ENCODE data around the gene TRPM3.

Gene TRPM3

DNA sequence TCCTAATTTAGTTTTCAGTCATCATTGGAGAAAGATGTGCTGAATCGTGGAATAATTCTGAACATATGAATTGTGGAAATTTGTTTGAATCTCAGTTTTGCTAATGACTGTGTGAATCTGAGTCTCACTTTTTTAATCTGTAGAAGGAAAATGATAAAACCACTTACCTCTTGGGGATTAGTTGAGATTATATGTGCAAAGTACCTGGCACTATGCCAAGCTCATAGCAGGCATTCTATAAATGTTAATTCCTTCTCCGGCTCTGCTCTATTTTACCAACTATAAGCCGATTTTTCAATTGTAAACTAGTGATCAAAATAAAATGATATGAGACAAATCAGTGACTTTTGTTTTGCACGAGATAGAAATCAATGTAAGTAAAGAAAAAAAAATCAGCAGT is 290.8 kb downstream of the TRPM3 start:
- Mint-ChIP-seq H3K4me3 (no peak overlapping the region), H3K36me3 (ENCODE audit: insufficient read depth) (no peaks in the 10 kb centered on the region), H3K27me3 (peaks cover 11 to 15% of the 10 kb centered on the region in 2 donors), H3K27ac (no peak overlapping the region), H3K9me3 (no peaks in the 10 kb centered on the region), H3K4me1 (ENCODE audit: low read depth in 2 of 2) (no peaks in the 10 kb centered on the region)
- no peak for DNase-seq
- ATAC-seq (replicated peaks): no peak

DNA sequence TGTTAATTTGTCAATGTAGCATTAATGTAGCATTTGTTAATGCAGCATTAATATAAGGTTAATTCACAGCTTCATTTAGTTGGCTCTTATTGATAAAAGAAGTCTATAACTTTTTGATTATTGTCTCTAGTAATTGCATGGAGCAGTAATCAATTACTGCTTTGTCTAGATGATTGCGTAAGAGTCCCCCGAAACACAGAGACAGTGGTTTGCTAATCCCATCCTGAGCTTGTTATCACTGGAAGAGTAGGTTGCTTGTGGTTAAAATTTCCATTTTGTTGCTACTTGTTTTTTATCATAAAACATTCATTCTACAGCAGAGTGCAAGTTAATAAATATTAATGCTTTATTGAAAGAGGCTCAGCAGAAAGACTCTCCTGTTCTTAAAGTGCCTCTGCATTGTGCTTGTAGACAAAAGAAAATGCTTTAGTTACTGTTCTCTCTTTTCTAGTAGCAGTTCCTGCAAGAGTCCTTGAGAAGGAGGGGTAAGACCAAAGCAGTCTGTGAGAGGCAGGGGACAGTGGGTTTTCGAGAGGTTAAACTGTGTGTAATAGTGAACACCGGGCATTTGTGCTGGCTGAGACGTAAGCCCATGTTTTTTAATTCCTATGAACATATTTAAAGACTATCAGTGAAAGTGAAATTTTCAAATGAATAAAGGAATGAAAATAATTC is 291.7 kb downstream of the TRPM3 start:
- Mint-ChIP-seq H3K9me3 (no peaks in the 10 kb centered on the region), H3K36me3 (ENCODE audit: insufficient read depth) (no peaks in the 10 kb centered on the region), H3K4me3 (no peak overlapping the region), H3K4me1 (ENCODE audit: low read depth in 2 of 2) (no peaks in the 10 kb centered on the region), H3K27ac (no peak overlapping the region), H3K27me3 (peaks cover 14 to 18% of the 10 kb centered on the region in 2 donors)
- no peak for DNase-seq
- no peak for ATAC-seq (replicated peaks)

DNA sequence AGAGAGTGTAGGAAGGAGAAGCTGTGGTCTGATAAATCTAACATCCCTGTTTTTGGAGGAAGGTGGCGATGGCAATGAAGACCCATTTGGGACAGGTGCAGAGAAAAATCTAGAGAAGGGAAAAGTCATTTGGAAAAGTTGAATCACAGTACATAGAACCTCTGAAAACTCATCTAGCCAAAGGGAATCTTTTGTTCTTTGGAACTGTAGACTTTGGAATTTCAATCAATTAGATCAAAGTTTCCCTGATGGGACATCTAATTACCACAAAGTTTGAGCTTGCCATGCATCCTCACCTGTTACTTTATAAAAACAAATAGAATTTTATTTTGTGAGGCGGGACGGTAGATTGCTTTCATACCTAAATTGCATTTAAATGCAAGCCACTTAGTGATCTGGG is 294.9 kb downstream of the TRPM3 start:
- ATAC-seq (replicated peaks): no peak
- peaks cover 14 to 23% of the 10 kb centered on the region in 2 donors for H3K27me3 Mint-ChIP-seq
- H3K4me3 Mint-ChIP-seq: no peak overlapping the region
- H3K4me1 Mint-ChIP-seq (ENCODE audit: low read depth in 2 of 2): no peaks in the 10 kb centered on the region
- no peaks in the 10 kb centered on the region for H3K9me3 Mint-ChIP-seq
- no peaks in the 10 kb centered on the region for H3K36me3 Mint-ChIP-seq (ENCODE audit: insufficient read depth)
- H3K27ac Mint-ChIP-seq: no peak overlapping the region
- DNase-seq: no peak

DNA sequence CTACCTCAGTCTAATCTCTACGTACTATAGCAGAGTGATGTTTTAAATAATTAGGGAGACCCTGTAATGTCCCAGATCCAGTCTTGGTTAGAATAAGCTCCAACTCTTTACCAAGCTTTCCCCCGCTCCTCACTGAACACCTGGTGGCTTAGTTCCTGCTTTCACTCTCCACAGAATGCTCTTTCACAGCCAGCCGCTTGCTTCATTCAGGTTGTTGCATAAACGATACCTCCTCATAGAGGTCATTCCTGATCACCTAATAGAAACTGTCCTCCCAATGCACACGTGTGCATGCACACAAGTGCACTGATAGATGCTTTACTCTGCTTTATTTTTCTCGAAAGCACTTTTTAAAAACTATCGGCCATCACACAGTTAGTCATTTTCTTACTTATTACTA is 298.1 kb downstream of the TRPM3 start:
- no peak overlapping the region for H3K27ac Mint-ChIP-seq
- peaks cover 7 to 23% of the 10 kb centered on the region in 2 donors for H3K27me3 Mint-ChIP-seq
- H3K4me3 Mint-ChIP-seq: no peak overlapping the region
- ATAC-seq (replicated peaks): no peak
- H3K36me3 Mint-ChIP-seq (ENCODE audit: insufficient read depth): no peaks in the 10 kb centered on the region
- no peak for DNase-seq
- no peaks in the 10 kb centered on the region for H3K4me1 Mint-ChIP-seq (ENCODE audit: low read depth in 2 of 2)
- no peaks in the 10 kb centered on the region for H3K9me3 Mint-ChIP-seq

DNA sequence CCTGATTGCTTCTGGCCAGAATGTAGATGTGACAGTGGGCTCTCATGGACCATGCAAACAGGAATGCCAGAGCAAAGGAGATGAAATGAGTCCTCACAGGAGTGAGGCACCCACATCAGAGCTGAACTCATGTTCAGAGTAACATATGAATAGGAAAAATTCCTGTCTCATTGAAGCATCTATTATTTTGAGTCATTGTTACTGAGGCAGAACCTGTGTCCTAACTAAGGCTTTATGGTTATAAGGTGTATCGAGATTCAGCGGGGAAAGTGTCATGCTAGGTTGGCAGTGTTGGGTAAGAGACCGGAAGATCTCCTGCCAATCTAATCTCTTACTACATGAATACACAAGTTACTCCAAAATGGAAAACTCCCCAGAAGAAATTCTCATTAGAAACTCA is 304.1 kb downstream of the TRPM3 start:
- H3K27ac Mint-ChIP-seq: no peak overlapping the region
- H3K27me3 Mint-ChIP-seq: peaks cover 5 to 7% of the 10 kb centered on the region in 2 donors

DNA sequence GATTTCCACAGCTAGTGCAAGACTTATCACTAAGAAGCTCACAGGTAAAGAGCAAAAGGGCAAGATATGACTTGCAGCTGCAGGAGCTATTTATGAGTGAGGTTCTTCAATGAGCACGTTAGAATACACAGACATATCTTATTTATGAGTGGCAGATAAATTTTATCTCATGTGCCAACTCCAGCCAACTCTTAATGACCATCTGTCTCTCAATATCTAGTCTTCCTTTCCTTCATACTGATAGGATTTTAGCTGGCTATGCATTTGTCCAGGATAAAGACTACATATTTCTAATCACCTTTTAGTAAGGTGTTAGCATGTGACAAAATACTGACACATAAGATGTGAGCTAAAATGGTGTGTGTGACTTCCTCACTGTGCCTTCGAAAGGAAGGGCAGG is 304.5 kb downstream of the TRPM3 start:
- ATAC-seq (replicated peaks): no peak
- Mint-ChIP-seq H3K27ac (no peak overlapping the region), H3K27me3 (peaks cover under 1 to 7% of the 10 kb centered on the region in 2 donors)

More for the DNA sequence above, 304.1 kb downstream of the TRPM3 start:
- no peak overlapping the region for H3K4me3 Mint-ChIP-seq
- no peaks in the 10 kb centered on the region for H3K36me3 Mint-ChIP-seq (ENCODE audit: insufficient read depth)
- ATAC-seq (replicated peaks) (no peak), DNase-seq (no peak)
- no peaks in the 10 kb centered on the region for H3K4me1 Mint-ChIP-seq (ENCODE audit: low read depth in 2 of 2)
- H3K9me3 Mint-ChIP-seq: no peaks in the 10 kb centered on the region

DNA sequence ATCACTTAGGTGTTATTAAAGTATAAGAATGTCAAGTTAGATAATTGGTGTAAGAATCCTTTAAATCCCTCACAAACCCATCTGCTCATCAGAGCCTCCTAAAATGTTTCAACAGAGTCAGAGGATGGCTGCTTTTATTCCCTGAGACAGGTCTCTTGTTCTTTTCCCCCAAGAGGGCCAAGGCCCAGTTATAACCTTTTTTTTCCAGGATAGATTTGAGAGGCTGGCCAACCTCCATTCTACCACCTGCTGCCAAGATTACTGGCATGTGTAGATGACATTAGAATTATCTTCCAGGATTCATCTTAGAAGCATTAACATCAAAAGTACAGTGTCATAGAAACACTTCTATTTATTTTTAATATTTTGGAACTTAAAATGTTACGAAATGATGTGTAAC is 305.1 kb downstream of the TRPM3 start:
- H3K27ac Mint-ChIP-seq: no peak overlapping the region
- no peaks in the 10 kb centered on the region for H3K36me3 Mint-ChIP-seq (ENCODE audit: insufficient read depth)
- H3K4me3 Mint-ChIP-seq: no peak overlapping the region
- no peaks in the 10 kb centered on the region for H3K4me1 Mint-ChIP-seq (ENCODE audit: low read depth in 2 of 2)
- H3K27me3 Mint-ChIP-seq: peaks cover 0 to 7% of the 10 kb centered on the region in 2 donors
- H3K9me3 Mint-ChIP-seq: no peaks in the 10 kb centered on the region
- DNase-seq (no peak), ATAC-seq (replicated peaks) (no peak)

More for the DNA sequence above, 304.5 kb downstream of the TRPM3 start:
- H3K4me3 Mint-ChIP-seq: no peak overlapping the region
- DNase-seq: no peak
- H3K9me3 Mint-ChIP-seq: no peaks in the 10 kb centered on the region
- no peaks in the 10 kb centered on the region for H3K36me3 Mint-ChIP-seq (ENCODE audit: insufficient read depth)
- H3K4me1 Mint-ChIP-seq (ENCODE audit: low read depth in 2 of 2): no peaks in the 10 kb centered on the region

DNA sequence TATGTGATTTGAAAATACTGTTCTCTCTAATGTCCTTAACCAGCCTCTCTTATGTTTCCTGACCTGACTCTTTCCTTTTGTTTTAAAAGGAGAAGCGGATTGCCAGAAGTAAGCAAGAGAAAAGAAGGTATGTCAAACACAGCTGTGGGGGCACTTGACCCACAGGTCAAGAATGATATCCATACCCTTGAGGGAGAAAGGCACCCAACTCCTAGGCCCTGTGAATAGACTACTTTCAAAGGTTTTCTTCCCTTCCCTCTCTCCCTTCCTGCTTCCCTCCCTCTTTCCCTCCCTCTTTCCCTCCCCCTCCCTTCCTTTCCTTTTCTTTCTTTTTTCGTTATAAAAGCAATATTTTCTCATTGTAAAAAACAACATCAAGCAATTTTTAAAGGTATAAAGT is 306.8 kb downstream of the TRPM3 start:
- DNase-seq: no peak
- ATAC-seq (replicated peaks): no peak
- no peak overlapping the region for H3K27ac Mint-ChIP-seq
- no peaks in the 10 kb centered on the region for H3K36me3 Mint-ChIP-seq (ENCODE audit: insufficient read depth)
- H3K4me1 Mint-ChIP-seq (ENCODE audit: low read depth in 2 of 2): no peaks in the 10 kb centered on the region
- no peak overlapping the region for H3K4me3 Mint-ChIP-seq
- no peaks in the 10 kb centered on the region for H3K9me3 Mint-ChIP-seq
- peaks cover 7 to 20% of the 10 kb centered on the region in 2 donors for H3K27me3 Mint-ChIP-seq

DNA sequence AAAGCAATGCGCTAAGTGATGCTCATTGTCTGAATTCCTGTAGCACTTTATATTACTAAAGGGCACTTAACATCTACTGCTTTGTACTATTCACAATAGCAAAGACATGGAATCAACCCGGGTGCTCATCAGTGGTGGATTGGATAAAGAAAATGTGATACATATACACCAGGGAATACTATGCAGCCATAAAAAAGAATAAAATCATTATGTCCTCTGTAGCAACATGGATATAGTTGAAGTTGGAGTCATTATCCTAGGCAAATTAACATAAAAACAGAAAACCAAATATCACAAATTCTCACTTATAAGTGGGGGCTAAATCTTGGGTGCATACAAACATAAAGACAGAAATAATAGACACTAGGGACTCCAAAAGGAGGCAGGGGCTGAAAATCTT is 308.3 kb downstream of the TRPM3 start:
- Mint-ChIP-seq H3K27me3 (peaks cover 7 to 20% of the 10 kb centered on the region in 2 donors), H3K9me3 (no peaks in the 10 kb centered on the region), H3K4me1 (ENCODE audit: low read depth in 2 of 2) (no peaks in the 10 kb centered on the region), H3K4me3 (no peak overlapping the region), H3K27ac (no peak overlapping the region), H3K36me3 (ENCODE audit: insufficient read depth) (no peaks in the 10 kb centered on the region)
- ATAC-seq (replicated peaks) (no peak), DNase-seq (no peak)

DNA sequence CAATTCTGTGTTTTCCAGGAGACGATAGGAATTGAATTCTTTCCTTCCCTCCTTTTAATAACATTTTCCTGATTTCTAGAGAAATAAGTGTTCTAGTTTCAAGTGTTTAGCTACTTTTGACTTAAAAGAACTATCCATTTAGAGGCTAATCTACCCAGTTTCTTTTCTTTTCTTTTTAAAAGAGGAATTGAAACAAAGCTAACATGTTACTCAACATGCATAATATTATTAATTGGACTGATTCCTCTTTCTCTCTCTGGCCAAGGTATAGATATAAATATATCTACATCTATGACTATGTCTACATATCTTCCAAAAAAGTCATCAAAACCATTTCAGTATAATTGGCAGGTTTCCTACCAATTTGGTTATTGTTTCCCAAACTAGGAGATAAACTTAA is 309.8 kb downstream of the TRPM3 start:
- Mint-ChIP-seq H3K27me3 (peaks cover 7 to 20% of the 10 kb centered on the region in 2 donors), H3K9me3 (no peaks in the 10 kb centered on the region), H3K4me3 (no peak overlapping the region), H3K4me1 (ENCODE audit: low read depth in 2 of 2) (no peaks in the 10 kb centered on the region), H3K27ac (no peak overlapping the region), H3K36me3 (ENCODE audit: insufficient read depth) (no peaks in the 10 kb centered on the region)
- DNase-seq: no peak
- no peak for ATAC-seq (replicated peaks)

DNA sequence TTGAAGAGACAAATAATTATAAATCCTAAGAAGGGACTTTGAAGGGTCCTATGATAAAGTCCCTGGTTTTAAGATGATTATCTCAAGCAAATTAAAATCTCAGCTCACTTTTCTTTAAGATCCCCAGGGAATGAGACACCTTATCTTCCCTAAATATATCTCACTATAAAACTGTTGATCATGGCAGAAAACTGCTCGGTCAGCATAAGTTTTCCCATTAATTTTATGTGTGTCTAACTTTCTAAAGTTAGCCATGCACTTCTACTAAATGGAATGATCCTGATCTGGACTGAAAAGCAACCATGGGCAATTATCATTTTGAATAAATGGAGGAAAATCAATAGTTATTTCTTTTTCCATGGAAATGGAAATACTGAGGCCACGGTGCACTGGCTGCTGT is 314.5 kb downstream of the TRPM3 start:
- no peak for ATAC-seq (replicated peaks)
- Mint-ChIP-seq H3K4me3 (no peak overlapping the region), H3K36me3 (ENCODE audit: insufficient read depth) (no peaks in the 10 kb centered on the region), H3K27ac (no peak overlapping the region), H3K27me3 (peaks cover 12 to 20% of the 10 kb centered on the region in 2 donors), H3K9me3 (no peaks in the 10 kb centered on the region), H3K4me1 (ENCODE audit: low read depth in 2 of 2) (peaks cover 0 to 1% of the 10 kb centered on the region in 2 donors)
- DNase-seq: no peak

DNA sequence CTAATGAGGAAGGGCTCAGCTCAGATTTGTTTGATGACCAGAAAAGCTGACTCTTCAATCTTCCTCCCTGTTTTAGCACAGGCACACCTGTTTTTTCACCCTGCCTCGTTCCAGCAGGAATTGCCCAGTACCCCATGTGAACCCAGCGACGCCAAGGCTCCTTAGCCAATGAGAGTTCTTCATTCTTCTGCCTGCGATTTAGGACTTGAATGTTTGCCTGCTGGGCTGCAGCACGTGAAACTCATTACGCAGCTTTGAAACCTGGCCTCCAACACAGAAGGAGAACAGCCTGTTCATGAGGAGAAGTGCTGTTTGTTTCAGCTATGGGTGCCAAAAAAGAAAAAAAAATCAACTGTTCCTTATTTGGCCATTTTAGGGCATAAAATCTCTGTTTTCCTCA is 315.5 kb downstream of the TRPM3 start:
- ATAC-seq (replicated peaks) (no peak), DNase-seq (no peak)
- Mint-ChIP-seq H3K9me3 (no peaks in the 10 kb centered on the region), H3K4me3 (no peak overlapping the region), H3K4me1 (ENCODE audit: low read depth in 2 of 2) (peaks cover 0 to 1% of the 10 kb centered on the region in 2 donors), H3K27ac (no peak overlapping the region), H3K27me3 (peaks cover 12 to 20% of the 10 kb centered on the region in 2 donors), H3K36me3 (ENCODE audit: insufficient read depth) (no peaks in the 10 kb centered on the region)

DNA sequence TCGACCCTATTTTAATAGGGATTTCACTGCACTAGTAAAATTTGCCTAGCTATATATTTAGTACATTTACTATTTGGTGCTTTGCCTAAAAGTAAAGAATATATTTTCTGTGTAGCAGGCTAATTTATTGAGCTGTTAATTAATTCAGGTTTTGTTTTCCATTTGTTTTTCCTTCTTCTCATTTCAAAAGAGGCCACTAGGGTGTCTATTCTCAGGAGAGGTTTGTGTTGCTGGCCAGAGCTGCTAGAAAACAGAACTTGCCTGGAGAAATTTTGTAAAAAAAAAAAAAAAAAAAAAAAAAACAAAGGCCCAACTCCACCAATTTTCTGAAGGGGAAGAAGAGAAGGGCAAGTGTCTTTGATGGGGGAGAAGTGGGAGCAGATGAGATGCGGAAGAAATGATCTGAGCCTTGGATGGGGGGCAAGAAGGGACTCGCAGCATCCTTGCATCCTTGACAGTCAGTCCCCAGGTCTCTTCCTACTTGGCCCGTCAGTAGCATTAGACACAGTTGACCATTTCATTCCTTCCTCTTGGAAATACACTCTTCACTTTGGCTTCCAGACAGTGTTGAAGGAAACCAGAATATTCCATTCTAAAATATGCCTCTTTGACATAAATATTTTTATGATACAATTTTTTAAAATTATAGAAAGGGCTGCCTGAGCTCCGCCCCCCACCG is 318.5 kb downstream of the TRPM3 start:
- Mint-ChIP-seq H3K9me3 (no peaks in the 10 kb centered on the region), H3K36me3 (ENCODE audit: insufficient read depth) (no peaks in the 10 kb centered on the region), H3K27ac (no peak overlapping the region), H3K27me3 (peaks cover 6 to 9% of the 10 kb centered on the region in 2 donors), H3K4me3 (no peak overlapping the region), H3K4me1 (ENCODE audit: low read depth in 2 of 2) (peaks cover 0 to 1% of the 10 kb centered on the region in 2 donors)
- ATAC-seq (replicated peaks) (no peak), DNase-seq (no peak)

DNA sequence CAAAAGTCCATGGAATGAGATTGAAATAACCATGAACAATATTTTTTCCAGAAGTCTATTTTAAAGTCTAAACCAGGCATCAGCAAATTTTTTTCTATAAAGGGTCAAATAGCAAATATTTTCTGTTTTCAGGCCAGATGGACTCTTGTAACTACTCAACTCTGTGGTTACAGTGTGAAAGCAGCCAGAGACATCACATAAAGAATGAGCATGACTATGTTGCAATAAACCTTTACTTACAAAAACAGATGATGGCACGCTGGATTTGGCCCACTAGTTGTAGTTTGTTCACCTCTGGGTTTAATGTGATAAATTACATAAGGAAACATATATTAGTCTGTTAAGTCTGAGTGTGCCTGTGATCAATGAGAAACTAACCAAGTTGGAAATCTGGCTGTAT is 319.2 kb downstream of the TRPM3 start:
- Mint-ChIP-seq H3K27me3 (peaks cover 12 to 16% of the 10 kb centered on the region in 2 donors), H3K4me1 (ENCODE audit: low read depth in 2 of 2) (peaks cover 0 to 1% of the 10 kb centered on the region in 2 donors), H3K36me3 (ENCODE audit: insufficient read depth) (no peaks in the 10 kb centered on the region), H3K4me3 (no peak overlapping the region), H3K27ac (no peak overlapping the region), H3K9me3 (no peaks in the 10 kb centered on the region)
- ATAC-seq (replicated peaks) (no peak), DNase-seq (no peak)
